ENCODE results near the gene ZFAND6.

ZFAND6 gene

GRCh38 chr15:80157215-80157614 is 97.7 kb downstream of the ZFAND6 start:
- H3K27ac ChIP-seq: no peak overlapping the region
- no peaks in the 10 kb centered on the region for H3K36me3 ChIP-seq (ENCODE audit: insufficient read depth, low read length)
- no peak for DNase-seq (ENCODE audit: low read depth, low spot score)
- no peaks in the 10 kb centered on the region for H3K9me3 ChIP-seq (ENCODE audit: low read depth, low read length)
- TF ChIP-seq FOXP2 (optimal IDR thresholded peaks at IDR 0.05; ENCODE audit: control extremely low read depth, extremely low read length, insufficient read depth): no peak
- no peak for TF ChIP-seq EZH2 (IDR thresholded peaks at IDR 0.05)
- TF ChIP-seq POLR2AphosphoS5 (IDR thresholded peaks at IDR 0.05; ENCODE audit: borderline replicate concordance, low read depth, low read length): no peak
- no peak overlapping the region for H3K4me3 ChIP-seq
- H3K9ac ChIP-seq (ENCODE audit: insufficient read length): no peak overlapping the region

GRCh38 chr15:80159301-80159700 is 99.8 kb downstream of the ZFAND6 start:
- Histone ChIP-seq H3K36me3 (ENCODE audit: insufficient read depth, low read length) (no peaks in the 10 kb centered on the region), H3K27ac (no peak overlapping the region), H3K9me3 (ENCODE audit: low read depth, low read length) (no peaks in the 10 kb centered on the region), H3K4me3 (no peak overlapping the region), H3K9ac (ENCODE audit: insufficient read length) (no peak overlapping the region)
- no peak for DNase-seq (ENCODE audit: low read depth, low spot score)
- TF ChIP-seq FOXP2 (optimal IDR thresholded peaks at IDR 0.05; ENCODE audit: control extremely low read depth, extremely low read length, insufficient read depth): no peak
- TF ChIP-seq POLR2AphosphoS5 (IDR thresholded peaks at IDR 0.05; ENCODE audit: borderline replicate concordance, low read depth, low read length): no peak
- no peak for TF ChIP-seq EZH2 (IDR thresholded peaks at IDR 0.05)

GRCh38 chr15:80159811-80160569 is 100.5 kb downstream of the ZFAND6 start:
- Histone ChIP-seq H3K9ac (ENCODE audit: insufficient read length) (no peak overlapping the region), H3K36me3 (ENCODE audit: insufficient read depth, low read length) (no peaks in the 10 kb centered on the region), H3K9me3 (ENCODE audit: low read depth, low read length) (no peaks in the 10 kb centered on the region), H3K27ac (no peak overlapping the region), H3K4me3 (no peak overlapping the region)
- no peak for DNase-seq (ENCODE audit: low read depth, low spot score)
- TF ChIP-seq FOXP2 (optimal IDR thresholded peaks at IDR 0.05; ENCODE audit: control extremely low read depth, extremely low read length, insufficient read depth): no peak
- TF ChIP-seq POLR2AphosphoS5 (IDR thresholded peaks at IDR 0.05; ENCODE audit: borderline replicate concordance, low read depth, low read length): no peak
- TF ChIP-seq EZH2 (IDR thresholded peaks at IDR 0.05): no peak

GRCh38 chr15:80160570-80161156 is 101.2 kb downstream of the ZFAND6 start:
- DNase-seq (ENCODE audit: low read depth, low spot score): no peak
- Histone ChIP-seq H3K9me3 (ENCODE audit: low read depth, low read length) (no peaks in the 10 kb centered on the region), H3K4me3 (no peak overlapping the region), H3K9ac (ENCODE audit: insufficient read length) (no peak overlapping the region), H3K27ac (no peak overlapping the region), H3K36me3 (ENCODE audit: insufficient read depth, low read length) (no peaks in the 10 kb centered on the region)
- no peak for TF ChIP-seq EZH2 (IDR thresholded peaks at IDR 0.05)
- TF ChIP-seq FOXP2 (optimal IDR thresholded peaks at IDR 0.05; ENCODE audit: control extremely low read depth, extremely low read length, insufficient read depth): no peak
- TF ChIP-seq POLR2AphosphoS5 (IDR thresholded peaks at IDR 0.05; ENCODE audit: borderline replicate concordance, low read depth, low read length): no peak

- Histone ChIP-seq H3K4me3 (no peak overlapping the region), H3K27ac (no peak overlapping the region), H3K9ac (ENCODE audit: insufficient read length) (no peak overlapping the region), H3K36me3 (ENCODE audit: insufficient read depth, low read length) (no peaks in the 10 kb centered on the region), H3K9me3 (ENCODE audit: low read depth, low read length) (no peaks in the 10 kb centered on the region)
- DNase-seq (ENCODE audit: low read depth, low spot score): no peak
- TF ChIP-seq POLR2AphosphoS5 (IDR thresholded peaks at IDR 0.05; ENCODE audit: borderline replicate concordance, low read depth, low read length) (no peak), EZH2 (IDR thresholded peaks at IDR 0.05) (no peak), FOXP2 (optimal IDR thresholded peaks at IDR 0.05; ENCODE audit: control extremely low read depth, extremely low read length, insufficient read depth) (no peak)
Measured at GRCh38 chr15:80161468-80162016, 102.1 kb downstream of the ZFAND6 start.

GRCh38 chr15:80162059-80162554 is 102.6 kb downstream of the ZFAND6 start:
- H3K9me3 ChIP-seq (ENCODE audit: low read depth, low read length): no peaks in the 10 kb centered on the region
- H3K4me3 ChIP-seq: no peak overlapping the region
- no peak overlapping the region for H3K27ac ChIP-seq
- TF ChIP-seq FOXP2 (optimal IDR thresholded peaks at IDR 0.05; ENCODE audit: control extremely low read depth, extremely low read length, insufficient read depth) (no peak), POLR2AphosphoS5 (IDR thresholded peaks at IDR 0.05; ENCODE audit: borderline replicate concordance, low read depth, low read length) (no peak), EZH2 (IDR thresholded peaks at IDR 0.05) (no peak)
- H3K9ac ChIP-seq (ENCODE audit: insufficient read length): no peak overlapping the region
- H3K36me3 ChIP-seq (ENCODE audit: insufficient read depth, low read length): no peaks in the 10 kb centered on the region
- no peak for DNase-seq (ENCODE audit: low read depth, low spot score)

- Histone ChIP-seq H3K4me3 (no peak overlapping the region), H3K27ac (no peak overlapping the region), H3K9me3 (ENCODE audit: low read depth, low read length) (no peaks in the 10 kb centered on the region), H3K9ac (ENCODE audit: insufficient read length) (no peak overlapping the region), H3K36me3 (ENCODE audit: insufficient read depth, low read length) (no peaks in the 10 kb centered on the region)
- no peak for DNase-seq (ENCODE audit: low read depth, low spot score)
- TF ChIP-seq FOXP2 (optimal IDR thresholded peaks at IDR 0.05; ENCODE audit: control extremely low read depth, extremely low read length, insufficient read depth) (no peak), POLR2AphosphoS5 (IDR thresholded peaks at IDR 0.05; ENCODE audit: borderline replicate concordance, low read depth, low read length) (no peak), EZH2 (IDR thresholded peaks at IDR 0.05) (no peak)
Measured at GRCh38 chr15:80163217-80163616, 103.7 kb downstream of the ZFAND6 start.

- Histone ChIP-seq H3K4me3 (no peak overlapping the region), H3K9ac (ENCODE audit: insufficient read length) (no peak overlapping the region), H3K27ac (no peak overlapping the region), H3K9me3 (ENCODE audit: low read depth, low read length) (no peaks in the 10 kb centered on the region), H3K36me3 (ENCODE audit: insufficient read depth, low read length) (no peaks in the 10 kb centered on the region)
- DNase-seq (ENCODE audit: low read depth, low spot score): no peak
- TF ChIP-seq POLR2AphosphoS5 (IDR thresholded peaks at IDR 0.05; ENCODE audit: borderline replicate concordance, low read depth, low read length): no peak
- TF ChIP-seq EZH2 (IDR thresholded peaks at IDR 0.05): no peak
- TF ChIP-seq FOXP2 (optimal IDR thresholded peaks at IDR 0.05; ENCODE audit: control extremely low read depth, extremely low read length, insufficient read depth): no peak
Measured at GRCh38 chr15:80163897-80164296, 104.4 kb downstream of the ZFAND6 start.

Measured in SK-N-MC (cell line).